Uterus (tissue), 2 donors: ENCODE data around the gene CAMK2N1.

Experiments
- CTCF ChIP-seq, 4 experiments: fragments of 200-600 bp in 2 of 4; fragments of 450-650 bp in 2 of 4; sonication (generic) in 2 of 4; IDR thresholded peaks; one replicate each; pipeline ENCODE4 v1.5.1; 2016 to 2019; ENCODE audit warnings: antibody characterized with exemption in 4 of 4, mild to moderate bottlenecking in 2 of 4, moderate library complexity in 1 of 4
- POLR2A ChIP-seq, 2 donors: fragments of 450-650 bp; IDR thresholded peaks; one replicate each; pipeline ENCODE4 v1.6.1; 2016; ENCODE audit warnings: antibody characterized with exemption in 2 of 2, mild to moderate bottlenecking in 1 of 2, moderate library complexity in 1 of 2

DNA sequence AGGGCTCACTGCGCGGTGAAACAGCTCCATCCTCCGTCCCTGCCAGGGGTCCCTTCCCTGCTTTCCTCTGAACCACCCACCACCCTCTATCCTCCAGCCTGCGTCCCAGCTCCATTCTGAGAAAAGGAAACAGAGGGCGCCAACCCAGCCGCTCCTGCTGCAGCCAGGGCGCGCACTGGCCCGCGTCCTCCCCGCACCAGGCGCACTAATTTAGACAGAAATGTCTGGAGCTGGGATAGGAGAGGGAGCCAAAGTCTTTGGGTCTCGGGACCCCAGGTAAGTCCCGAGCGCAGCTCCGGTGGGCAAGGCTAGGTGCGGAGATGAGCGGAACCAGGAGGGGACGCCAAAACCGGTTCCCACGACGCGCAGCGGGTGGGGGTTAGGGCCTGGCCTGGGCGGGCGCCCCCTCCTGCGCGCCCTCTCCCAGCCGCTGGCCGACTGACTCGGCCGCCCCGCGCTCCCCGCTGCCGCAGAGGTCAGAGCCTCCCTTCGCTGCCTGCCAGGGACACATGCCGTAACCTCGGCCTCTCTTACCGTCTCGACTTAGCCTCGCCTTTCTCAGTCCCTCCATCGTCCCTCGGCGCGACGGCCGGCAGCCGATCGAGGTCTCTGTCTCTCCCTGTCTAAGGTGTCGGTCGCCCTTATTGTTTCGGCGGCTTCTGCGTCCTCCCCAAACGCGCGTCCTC, 2.0 kb downstream of the CAMK2N1 start:
- TF ChIP-seq POLR2A (IDR thresholded peaks at IDR 0.05) (peak in 1 of 2 donors; percentile 13), CTCF (IDR thresholded peaks at IDR 0.05) (peak in 2 of 4 experiments; percentile 11 to 12)
